OCI-LY7 (cell line): ENCODE measurements around the gene GRIK1. TPM values are rescaled to one million over a fixed set of nuclear protein-coding genes. Genes with fewer than 3 reads are reported as not detected.

Experiments
- BruUV-seq: library from RNA; stranded (reverse); fragments of 400-500 nt; replicated peaks from 2 replicates; lab custom pipeline; 2021; lab: Mats Ljungman, UMichigan
- CTCF ChIA-PET: fragments of 300-600 bp; sonication (Branson Sonifier 250); formaldehyde crosslinking; loops from one replicate; lab custom pipeline; 2022; ENCODE audit warnings: antibody characterized with exemption; ENCODE audit not compliant: unreplicated experiment; lab: Charles Lee
- POLR2A ChIA-PET: fragments of 300-600 bp; sonication (Branson Sonifier 250); formaldehyde crosslinking; loops from one replicate; lab custom pipeline; 2022; ENCODE audit warnings: antibody characterized with exemption; lab: Charles Lee
- DNase-seq: peaks from one replicate; pipeline ENCODE4 v3.0.0-alpha.2; 2015; ENCODE audit warnings: low spot score
- H2AFZ ChIP-seq: fragments of 200-600 bp; sonication (generic), shearing (Covaris generic); 2 replicates; pipeline ENCODE4 v1.6.1; 2014; ENCODE audit warnings: mild to moderate bottlenecking, antibody characterized with exemption, low read length, moderate library complexity
- H3K27ac ChIP-seq: fragments of 200-600 bp; sonication (generic); 2 replicates; pipeline ENCODE4 v1.5.1; 2014; ENCODE audit warnings: mixed run types, low read depth, mild to moderate bottlenecking, moderate library complexity, low read length, inconsistent platforms; ENCODE audit not compliant: poor library complexity, severe bottlenecking
- H3K36me3 ChIP-seq: fragments of 200-600 bp; sonication (generic); 2 replicates; pipeline ENCODE4 v1.6.1; 2014; ENCODE audit warnings: mild to moderate bottlenecking, antibody characterized with exemption, low read length, moderate library complexity, mixed read lengths; ENCODE audit not compliant: insufficient read depth
- H3K4me1 ChIP-seq: fragments of 200-600 bp; sonication (generic); 2 replicates; pipeline ENCODE4 v1.5.1; 2014; ENCODE audit warnings: mild to moderate bottlenecking, low read length; ENCODE audit not compliant: insufficient read depth, poor library complexity, severe bottlenecking
- H3K4me2 ChIP-seq: fragments of 200-600 bp; sonication (generic); 2 replicates; pipeline ENCODE4 v1.6.1; 2014; ENCODE audit warnings: mild to moderate bottlenecking, low read length
- H3K4me3 ChIP-seq: fragments of 200-600 bp; sonication (generic); 2 replicates; pipeline ENCODE4 v1.5.1; 2014; ENCODE audit warnings: mild to moderate bottlenecking, low read depth, low read length; ENCODE audit not compliant: poor library complexity, severe bottlenecking
- H3K79me2 ChIP-seq: fragments of 200-600 bp; sonication (generic); 2 replicates; pipeline ENCODE4 v1.6.1; 2016; ENCODE audit warnings: low read depth, mild to moderate bottlenecking, low read length, moderate library complexity, mixed read lengths; ENCODE audit not compliant: insufficient read depth
- H3K9me2 ChIP-seq: fragments of 200-600 bp; sonication (generic); 2 replicates; pipeline ENCODE4 v1.6.1; 2016; ENCODE audit warnings: mild to moderate bottlenecking, low read length, mixed read lengths; ENCODE audit not compliant: insufficient read depth
- H3K9me3 ChIP-seq: fragments of 200-600 bp; sonication (generic); 2 replicates; pipeline ENCODE4 v1.6.1; 2014; ENCODE audit warnings: mild to moderate bottlenecking, mixed run types, low read length, mixed read lengths
- H4K20me1 ChIP-seq: fragments of 200-600 bp; sonication (generic); 2 replicates; pipeline ENCODE4 v1.6.1; 2014; ENCODE audit warnings: mild to moderate bottlenecking, antibody characterized with exemption, low read length, moderate library complexity, mixed read lengths; ENCODE audit not compliant: insufficient read depth
- EZH2phosphoT487 ChIP-seq: fragments of 200-600 bp; sonication (generic); IDR thresholded peaks from 2 replicates; pipeline ENCODE4 v1.6.1; 2018; ENCODE audit warnings: low read depth, borderline replicate concordance, mild to moderate bottlenecking, mixed run types, antibody characterized with exemption, low read length, moderate library complexity, mixed read lengths
- intact Hi-C: fragments of 100-400 bp; cut with micrococcal nuclease; formaldehyde crosslinking; loops from one replicate; pipeline ENCODE4 v1.10.0; 2022; ENCODE audit not compliant: unreplicated experiment
- total RNA-seq, 2 experiments: library from RNA; depleted of rRNA in 1 of 2; stranded (reverse); fragments of >200 nt in 1 of 2; shearing (Covaris generic) in 1 of 2; gene quantifications; 2 replicates each; pipeline ENCODE4 v1.2.3, GENCODE V29; 2014 to 2022
- TF ChIP-seq, protein P1 (sequence below): fragments of 200-600 bp; sonication (generic); conservative IDR thresholded peaks from 2 replicates; pipeline ENCODE4 v1.5.1; 2014; ENCODE audit warnings: mild to moderate bottlenecking, antibody characterized with exemption, low read length, moderate library complexity, mixed read lengths

Gene GRIK1
- total RNA-seq, 2 experiments from 2014 or later, result 4.1 TPM; not detected in 1

GRCh38 chr21:29789393-29789792, 150.4 kb downstream of the GRIK1 start:
- Histone ChIP-seq H3K4me1 (no peaks in the 10 kb centered on the region), H3K9me3 (no peaks in the 10 kb centered on the region), H3K27ac (no peak overlapping the region), H3K4me3 (no peak overlapping the region), H2AFZ (no peak overlapping the region), H3K36me3 (no peaks in the 10 kb centered on the region), H4K20me1 (no peaks in the 10 kb centered on the region), H3K9me2 (no peaks in the 10 kb centered on the region), H3K79me2 (no peaks in the 10 kb centered on the region), H3K4me2 (no peak overlapping the region)
- POLR2A ChIA-PET, result no interaction called here
- CTCF ChIA-PET, result no interaction called here
- DNase-seq, result no peak
- TF ChIP-seq EZH2phosphoT487, result no peak
- TF ChIP-seq, protein P1, sequence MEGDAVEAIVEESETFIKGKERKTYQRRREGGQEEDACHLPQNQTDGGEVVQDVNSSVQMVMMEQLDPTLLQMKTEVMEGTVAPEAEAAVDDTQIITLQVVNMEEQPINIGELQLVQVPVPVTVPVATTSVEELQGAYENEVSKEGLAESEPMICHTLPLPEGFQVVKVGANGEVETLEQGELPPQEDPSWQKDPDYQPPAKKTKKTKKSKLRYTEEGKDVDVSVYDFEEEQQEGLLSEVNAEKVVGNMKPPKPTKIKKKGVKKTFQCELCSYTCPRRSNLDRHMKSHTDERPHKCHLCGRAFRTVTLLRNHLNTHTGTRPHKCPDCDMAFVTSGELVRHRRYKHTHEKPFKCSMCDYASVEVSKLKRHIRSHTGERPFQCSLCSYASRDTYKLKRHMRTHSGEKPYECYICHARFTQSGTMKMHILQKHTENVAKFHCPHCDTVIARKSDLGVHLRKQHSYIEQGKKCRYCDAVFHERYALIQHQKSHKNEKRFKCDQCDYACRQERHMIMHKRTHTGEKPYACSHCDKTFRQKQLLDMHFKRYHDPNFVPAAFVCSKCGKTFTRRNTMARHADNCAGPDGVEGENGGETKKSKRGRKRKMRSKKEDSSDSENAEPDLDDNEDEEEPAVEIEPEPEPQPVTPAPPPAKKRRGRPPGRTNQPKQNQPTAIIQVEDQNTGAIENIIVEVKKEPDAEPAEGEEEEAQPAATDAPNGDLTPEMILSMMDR, result no peak
- BruUV-seq, result no TSS peak
- intact Hi-C loops, result no loop called here

DNA sequence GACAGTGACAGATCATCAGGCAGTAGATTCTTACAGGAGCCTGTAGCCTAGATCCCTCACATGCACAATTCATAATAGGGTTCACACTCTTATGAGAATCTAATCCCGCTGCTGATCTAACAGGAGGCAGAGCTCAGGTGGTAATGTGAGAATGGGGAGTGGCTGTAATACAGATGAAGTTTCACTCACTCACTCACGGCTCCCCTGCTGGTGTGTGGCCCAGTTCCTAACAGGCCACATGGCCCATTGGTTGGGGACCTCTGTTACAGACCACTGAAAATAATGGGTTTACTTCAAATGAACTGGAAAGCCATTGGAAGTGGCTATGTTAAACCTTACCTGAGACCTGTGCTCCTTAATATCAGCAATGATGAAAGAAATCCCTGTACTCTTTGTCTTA, 151.0 kb downstream of the GRIK1 start:
- Histone ChIP-seq H3K4me3 (no peak overlapping the region), H4K20me1 (no peaks in the 10 kb centered on the region), H3K9me2 (no peaks in the 10 kb centered on the region), H3K79me2 (no peaks in the 10 kb centered on the region), H3K4me1 (no peaks in the 10 kb centered on the region), H3K36me3 (no peaks in the 10 kb centered on the region), H2AFZ (no peak overlapping the region), H3K4me2 (no peak overlapping the region), H3K27ac (no peak overlapping the region), H3K9me3 (no peaks in the 10 kb centered on the region)
- POLR2A ChIA-PET, result no interaction called here
- BruUV-seq, result no TSS peak
- TF ChIP-seq, protein P1, result no peak
- no peak for TF ChIP-seq EZH2phosphoT487
- CTCF ChIA-PET, result no interaction called here
- no peak for DNase-seq
- intact Hi-C loops, result no loop called here

DNA sequence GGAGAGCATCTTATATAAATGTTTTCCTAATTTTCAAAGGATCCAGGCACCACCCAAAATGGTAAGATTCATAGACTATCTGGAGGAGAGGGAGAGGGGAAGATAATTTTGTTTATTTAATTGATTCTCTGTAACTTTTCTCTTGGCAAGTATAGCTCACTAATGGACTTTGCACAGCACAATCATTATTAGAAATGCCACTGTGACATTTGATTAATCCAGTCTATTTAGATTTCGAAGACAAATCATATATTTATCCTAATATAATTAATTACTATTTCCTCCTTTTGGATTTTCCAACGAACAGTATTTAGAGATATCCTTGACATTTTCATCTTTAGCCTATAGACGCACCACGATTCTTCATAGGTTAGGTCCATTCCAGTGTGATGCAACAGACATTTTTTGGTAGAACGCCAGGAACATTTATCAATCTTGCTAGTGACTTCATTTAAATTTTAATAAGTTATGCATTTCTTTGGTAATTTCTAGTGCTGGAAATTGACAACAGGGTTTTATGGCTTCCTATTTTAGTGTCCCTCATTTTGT, 152.4 kb downstream of the GRIK1 start:
- CTCF ChIA-PET, result no interaction called here
- Histone ChIP-seq H3K36me3 (no peaks in the 10 kb centered on the region), H3K4me1 (no peaks in the 10 kb centered on the region), H4K20me1 (no peaks in the 10 kb centered on the region), H3K9me3 (no peaks in the 10 kb centered on the region), H3K27ac (no peak overlapping the region), H3K9me2 (no peaks in the 10 kb centered on the region), H2AFZ (no peak overlapping the region), H3K4me3 (no peak overlapping the region), H3K4me2 (no peak overlapping the region), H3K79me2 (no peaks in the 10 kb centered on the region)
- TF ChIP-seq, protein P1, result no peak
- no peak for TF ChIP-seq EZH2phosphoT487
- intact Hi-C loops, result no loop called here
- no TSS peak for BruUV-seq
- POLR2A ChIA-PET, result no interaction called here
- DNase-seq, result no peak
